GM21717 (cell line): ENCODE measurements around the gene NFASC.

Experiments used
- ATAC-seq: cut with Tn5 transposase; IDR thresholded peaks from one replicate; pipeline ENCODE4 v1.9.1; 2021; ENCODE audit warnings: mild to moderate bottlenecking, moderate library complexity; ENCODE audit not compliant: unreplicated experiment

Gene NFASC

DNA sequence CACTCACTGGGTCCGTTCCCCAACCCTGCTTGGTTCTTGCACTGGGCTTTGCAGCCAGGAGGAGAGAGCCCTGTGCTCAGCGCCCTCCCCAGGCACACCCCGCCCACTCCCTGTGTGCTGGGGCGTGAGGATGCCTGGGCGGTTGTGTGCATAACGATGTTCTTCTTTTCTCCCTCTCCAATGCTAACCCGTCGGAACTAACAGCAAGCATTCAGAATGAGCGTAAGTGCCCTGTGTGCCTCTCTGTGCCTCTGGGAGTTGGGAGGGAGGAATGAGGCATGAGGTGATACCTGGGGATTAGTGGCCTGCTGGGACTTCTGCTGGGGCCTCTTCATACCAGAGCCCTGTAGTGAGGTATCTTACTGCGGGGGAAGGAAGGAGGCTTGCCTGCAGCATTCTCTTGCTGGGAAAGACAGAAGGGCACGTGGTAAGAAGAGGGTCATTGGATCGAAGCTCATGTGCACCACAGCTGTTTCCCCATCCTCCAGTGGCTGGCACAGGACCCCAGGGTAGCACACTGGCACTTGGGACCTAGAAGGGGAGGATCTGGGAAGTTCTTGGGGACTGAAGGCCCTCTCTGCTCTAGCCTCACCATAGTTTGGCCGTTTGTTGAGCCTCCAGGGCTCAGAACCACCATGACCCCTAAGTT lies 79.8 kb downstream of the NFASC start:
- ATAC-seq: no peak

DNA sequence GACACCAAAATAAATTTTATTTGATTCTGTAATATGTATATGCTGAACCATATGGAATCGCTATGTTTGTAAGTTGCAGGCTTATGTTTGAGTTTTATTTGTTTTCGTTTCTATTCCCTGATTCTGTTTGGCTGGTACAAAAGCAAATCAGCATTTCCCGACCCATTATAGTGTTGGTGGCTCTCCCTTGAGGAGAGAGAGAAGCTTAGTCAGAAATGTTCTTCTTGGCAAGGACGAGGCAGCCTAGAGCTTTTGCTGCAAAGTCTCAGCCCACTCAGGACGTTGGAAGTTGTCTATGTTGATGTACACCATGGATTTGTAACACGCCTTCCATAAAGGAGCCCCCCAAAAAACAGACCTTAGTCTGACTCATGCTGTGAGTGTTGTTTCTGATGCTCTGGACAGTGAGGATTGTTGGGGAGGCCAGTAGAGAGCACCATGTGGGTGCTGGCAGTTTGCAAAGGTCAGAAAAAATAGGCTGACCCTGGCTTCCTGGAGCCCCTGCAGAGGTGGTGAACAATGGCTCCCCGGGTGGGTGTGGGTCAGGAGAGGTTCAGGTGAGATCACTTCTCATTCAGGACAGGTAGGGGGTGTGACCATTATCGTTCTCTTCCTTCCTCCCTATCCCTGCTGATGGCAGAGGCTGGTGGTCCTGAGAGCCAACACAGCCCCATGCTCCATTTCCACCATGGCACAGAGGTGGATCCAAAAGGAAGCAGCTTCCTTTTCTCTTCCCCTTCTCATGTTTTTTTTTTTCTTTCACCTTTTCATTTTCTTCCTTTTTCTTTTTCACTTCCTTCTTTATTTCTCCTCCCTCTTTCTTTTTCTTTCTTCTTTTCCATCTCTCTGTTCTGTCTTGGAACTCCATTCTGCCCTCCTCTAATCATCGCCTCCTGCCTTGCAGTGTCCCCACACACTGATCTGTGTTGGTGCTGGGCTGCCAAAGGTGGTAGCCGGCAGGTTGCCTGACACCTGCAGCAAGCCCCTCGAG lies 88.0 kb downstream of the NFASC start:
- no peak for ATAC-seq

DNA sequence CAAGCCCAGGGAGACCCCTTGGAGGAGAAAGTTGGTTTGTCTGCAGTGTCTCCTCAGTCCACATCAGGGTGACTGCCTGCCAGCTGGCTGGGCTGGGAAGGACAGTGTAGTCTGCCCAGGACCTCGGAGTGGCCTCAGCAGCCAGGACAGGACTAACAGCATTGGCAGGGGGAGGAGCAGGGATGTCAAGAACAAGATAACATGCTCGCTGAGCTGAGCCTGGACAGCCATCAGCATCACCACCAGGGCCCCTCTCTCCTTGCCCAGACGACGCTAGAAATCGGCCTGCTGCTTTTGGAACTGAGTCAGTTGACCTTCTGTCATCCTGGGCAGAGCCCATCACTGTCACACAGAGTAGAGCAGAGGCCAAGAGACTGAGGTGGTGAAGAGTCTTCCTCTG lies 88.7 kb downstream of the NFASC start:
- no peak for ATAC-seq

DNA sequence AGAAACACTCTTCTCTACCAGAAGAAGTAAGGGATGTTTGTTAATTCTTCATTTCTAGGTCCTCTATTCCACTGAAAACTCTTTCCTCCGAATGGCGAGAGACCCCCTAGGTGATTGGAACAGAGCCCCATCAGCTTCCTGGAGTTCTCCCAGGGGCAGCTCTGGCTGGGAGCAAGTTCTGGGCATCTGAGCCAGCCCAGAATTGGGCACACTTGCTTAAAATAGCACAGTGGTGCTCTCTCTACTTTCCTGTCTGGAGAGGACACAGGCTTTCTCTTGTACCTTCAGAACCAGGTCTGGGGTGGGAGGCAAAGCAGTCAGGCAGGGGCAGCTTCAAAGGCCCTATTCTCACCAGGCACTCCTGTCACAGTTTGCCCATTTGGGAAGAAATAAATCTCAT lies 89.2 kb downstream of the NFASC start:
- ATAC-seq: no peak

DNA sequence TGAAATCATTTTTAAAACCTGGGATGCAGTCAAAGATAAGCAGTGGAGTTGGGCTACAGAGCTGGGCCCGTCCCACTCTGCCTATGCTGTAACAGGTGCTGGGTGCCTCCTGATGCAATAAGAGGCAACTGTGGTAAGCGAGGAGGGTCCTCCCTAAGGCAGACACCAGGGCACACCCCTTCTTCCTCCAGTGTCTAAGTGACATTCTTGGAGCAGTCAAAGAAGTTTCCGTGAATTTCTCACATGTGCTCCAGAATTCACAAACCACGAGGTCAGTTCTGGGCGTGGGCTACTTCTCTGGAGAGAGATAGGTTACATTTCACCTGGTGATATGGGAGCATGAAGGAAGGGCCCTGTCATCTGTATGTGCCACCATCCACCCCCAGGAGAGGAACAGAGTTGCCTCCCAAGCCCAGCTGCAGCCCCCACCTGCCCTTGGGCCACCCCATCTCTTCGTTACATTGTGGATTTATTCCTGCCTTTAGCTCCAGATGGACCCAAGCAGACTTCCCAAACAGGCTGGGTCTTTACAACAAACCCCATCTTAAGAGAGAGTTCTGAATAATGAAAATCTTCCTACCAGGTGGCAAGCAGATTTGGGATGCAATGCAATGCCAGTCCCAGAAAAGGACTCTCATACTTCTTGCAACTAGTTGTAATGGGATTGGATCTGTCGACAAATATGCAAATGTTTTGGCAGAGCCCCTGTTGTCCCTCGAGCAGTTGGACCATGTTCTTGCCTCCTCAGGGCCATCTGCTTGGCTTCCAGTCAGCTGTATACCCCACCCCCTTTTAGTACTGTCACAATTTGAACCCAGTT lies 89.9 kb downstream of the NFASC start:
- ATAC-seq: no peak

DNA sequence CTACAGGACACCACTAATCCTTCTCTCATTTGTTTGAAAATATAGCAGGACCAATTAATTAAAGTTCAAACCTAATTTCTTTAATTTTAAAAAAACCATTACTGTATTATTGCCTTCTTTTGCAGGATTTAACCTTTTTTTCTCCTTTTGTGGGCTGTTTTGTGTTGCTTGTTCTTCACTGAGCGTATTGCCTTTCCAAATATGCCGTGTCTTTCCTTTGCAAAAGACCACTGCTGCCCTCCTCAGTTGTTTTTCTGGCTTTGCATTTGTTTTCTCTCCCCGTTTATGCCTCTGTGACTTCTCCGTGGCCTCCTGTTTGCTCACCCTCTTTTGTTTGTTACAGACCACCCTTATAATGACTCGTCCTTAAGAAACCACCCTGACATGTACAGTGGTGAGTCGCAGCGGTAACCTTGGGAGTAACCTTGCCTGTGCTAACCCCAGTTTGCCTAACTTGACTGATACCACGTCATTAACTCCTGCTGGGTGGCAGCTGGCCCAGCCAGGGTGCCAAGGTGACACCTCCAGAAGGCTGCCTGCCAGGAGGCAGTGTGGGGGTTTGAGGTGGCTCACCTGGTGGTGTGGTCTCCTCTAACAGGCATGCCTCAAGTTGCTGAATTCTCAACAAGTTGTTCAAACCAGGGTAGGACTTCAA lies 91.2 kb downstream of the NFASC start:
- ATAC-seq: no peak

DNA sequence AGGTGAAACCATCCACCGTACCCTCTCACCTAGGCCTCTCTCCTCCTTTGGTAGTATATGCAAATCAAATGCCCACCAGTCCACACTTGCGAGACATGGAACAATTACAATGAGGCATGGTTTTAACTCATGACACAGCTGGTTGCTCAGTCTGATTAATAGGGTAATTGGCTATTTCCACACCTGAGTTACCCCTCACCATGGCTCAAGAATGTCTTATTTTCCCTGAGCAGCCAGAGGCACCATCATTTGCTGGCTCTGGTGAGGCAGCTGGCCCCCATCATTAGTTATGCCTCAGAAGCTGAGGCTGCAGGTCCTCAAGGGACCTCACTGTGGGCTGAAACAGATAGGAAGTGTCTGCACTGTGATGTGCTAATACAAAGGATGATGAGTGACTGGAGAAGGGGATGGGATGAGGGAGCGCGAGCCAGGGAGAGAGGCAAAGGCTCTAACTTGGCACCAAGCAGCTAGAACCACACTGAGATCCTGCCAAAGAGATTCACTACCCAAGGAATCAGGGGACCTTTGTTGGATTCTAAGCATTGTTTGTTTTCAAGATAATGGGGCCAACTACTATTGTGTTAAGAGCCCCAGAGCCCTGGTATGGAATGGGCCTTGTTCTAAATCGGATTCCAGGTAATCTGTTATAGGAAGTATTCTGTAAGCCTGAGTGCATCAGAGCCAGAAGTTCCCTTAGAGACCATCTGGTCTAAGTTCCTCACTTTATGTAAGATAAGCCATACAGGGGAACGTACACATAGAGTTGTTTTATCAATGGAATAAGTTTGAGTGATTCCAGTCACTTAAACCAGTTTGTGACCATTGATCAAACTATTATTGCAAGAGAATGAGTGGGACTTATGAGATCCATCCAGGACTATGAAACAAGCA lies 92.3 kb downstream of the NFASC start:
- ATAC-seq: no peak

DNA sequence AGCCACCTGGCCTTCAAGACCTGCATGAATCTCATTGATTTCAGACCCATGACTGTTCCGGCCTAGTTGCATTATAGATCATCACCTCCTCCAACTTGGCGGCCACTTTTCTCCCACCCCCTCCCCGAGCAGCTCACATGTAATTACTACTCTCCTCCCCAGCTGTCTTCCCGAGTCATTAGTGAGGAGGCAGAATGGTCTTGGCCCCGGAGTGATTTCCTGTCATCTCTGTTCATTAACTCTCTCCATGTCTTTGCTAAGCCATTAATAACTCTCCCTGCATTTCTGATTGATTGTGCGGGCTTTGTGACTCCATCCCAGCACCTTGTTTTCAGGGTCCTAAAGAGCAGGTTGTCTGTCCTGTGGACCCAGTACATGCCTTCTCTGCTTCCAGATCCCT lies 96.8 kb downstream of the NFASC start:
- no peak for ATAC-seq

DNA sequence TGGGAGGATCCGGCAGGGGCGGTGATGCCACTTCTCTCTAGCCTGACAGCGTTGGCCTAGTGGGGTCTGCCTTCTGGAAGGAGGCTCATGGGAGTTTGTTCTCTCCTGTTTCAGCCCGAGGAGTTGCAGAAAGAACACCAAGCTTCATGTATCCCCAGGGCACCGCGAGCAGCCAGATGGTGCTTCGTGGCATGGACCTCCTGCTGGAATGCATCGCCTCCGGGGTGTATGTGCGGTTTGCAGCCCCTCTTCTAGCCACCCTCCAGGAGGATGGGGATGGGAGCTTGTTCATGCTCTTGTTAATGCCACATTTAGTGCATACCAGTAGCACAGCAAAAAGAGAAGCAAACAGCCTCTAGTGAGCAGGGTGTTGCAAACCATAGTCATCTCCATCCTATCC lies 97.5 kb downstream of the NFASC start:
- ATAC-seq: no peak

DNA sequence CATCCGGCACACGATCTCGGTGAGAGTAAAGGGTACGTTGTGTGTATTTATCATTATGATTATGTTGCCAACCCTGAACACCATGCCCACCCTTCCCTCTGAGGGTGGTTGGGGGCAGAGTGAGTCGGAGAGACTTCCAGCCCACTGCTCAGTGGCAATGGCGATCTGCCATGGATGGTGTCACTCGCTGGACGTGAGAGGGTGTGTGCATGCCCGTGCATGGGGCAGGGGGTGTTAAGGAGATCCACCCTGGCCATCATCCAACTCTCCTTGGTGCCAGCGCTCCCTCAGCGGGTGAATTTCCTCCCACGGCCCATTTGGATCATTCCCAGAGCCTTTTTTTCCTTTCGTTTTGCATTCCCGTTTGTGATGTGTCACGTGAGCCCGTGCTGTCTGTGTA lies 98.3 kb downstream of the NFASC start:
- ATAC-seq: no peak

DNA sequence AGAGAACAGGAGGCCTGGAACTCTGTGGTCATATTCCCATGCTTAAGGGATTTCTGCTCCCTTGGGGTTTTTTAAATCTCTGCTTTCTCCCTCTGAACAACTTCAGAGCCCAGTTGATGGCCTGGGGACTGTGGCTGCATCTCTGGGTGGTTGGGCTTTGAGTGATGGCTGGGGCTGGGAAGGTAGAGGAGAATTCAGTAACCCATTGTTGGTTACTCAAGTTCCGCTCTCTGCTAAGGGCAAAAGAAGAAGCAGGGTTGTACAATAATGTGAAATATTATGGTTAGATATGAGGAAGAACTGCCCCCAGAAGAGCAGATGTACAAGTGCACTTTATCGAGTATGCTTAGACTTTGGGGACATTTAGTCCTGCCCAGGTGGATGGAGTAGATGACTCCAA lies 100.3 kb downstream of the NFASC start:
- ATAC-seq: no peak

DNA sequence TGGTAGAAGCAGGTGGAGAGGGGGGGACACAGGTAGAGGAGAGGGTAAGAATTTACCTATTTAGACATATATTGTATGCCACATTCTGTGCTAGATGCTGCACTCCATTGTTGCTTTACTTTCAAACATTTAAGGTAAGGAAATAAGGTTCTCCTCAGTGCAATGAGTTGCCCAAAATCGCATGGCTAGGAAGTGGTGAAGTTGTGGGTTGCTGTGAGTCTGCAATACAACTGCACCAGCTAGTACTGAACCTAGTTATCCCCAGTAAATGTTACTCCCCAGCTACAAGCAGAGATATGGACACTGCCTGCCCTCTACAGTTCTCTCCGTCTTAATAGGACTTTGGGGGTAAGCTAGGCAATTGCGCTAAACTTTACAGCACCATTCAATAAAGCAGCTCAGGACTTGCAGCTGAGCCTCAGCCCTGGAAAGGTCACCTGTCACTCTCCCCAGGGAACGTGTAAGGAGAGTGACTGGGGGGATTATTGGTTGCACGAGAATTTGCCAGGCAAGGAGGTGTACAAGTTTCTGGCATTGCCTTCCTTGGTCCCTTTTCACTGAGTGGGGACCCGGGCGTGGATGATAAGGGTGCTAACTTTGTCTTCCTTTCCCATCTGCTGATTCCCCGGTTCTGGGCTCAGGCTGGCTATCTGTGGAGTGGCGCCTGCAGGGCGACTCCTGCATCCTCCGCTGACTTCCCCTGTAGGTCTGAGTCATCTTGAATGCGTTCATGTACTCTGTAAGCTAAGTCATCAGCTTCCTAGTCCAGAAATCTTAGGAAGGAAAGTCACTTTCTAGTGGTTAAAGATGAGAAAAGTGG lies 101.1 kb downstream of the NFASC start:
- no peak for ATAC-seq

DNA sequence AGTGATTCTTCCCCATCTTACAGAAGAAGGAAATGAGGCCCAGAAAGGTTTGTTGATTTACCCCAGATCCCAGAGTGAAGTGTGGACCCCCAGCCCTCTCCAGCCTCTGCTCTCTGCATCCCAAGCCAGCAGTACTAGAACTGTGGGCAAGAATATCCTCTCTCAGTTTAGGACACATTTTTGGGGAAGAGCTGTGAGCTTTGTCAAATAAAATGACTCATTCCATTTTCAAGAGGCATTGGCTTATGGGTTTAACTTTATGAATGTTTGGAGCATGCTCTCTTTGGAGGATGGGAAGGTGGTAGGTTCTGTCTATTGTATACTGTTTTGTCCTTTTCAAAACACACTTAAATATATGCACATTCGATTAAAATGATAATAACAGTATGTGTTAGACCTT lies 101.8 kb downstream of the NFASC start:
- no peak for ATAC-seq

DNA sequence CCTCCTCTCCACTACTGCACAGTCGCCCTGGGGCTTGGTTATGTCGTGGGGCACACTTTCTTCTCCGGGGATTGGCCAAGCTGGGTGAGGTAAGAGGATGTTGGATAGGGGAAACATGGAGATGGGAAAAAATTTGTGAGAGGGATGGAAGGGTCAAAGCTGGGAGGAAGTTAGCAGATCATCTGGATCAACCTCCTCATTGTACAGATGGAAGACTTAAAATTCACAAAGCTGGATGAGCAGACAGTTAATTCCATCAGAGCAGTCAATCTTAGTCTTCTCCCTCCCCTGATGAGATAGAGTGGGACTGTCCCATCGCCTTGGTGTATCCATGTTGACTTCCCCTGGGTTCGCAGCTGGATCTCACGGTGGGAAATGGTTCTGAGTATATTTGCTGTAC lies 102.8 kb downstream of the NFASC start:
- ATAC-seq: no peak

DNA sequence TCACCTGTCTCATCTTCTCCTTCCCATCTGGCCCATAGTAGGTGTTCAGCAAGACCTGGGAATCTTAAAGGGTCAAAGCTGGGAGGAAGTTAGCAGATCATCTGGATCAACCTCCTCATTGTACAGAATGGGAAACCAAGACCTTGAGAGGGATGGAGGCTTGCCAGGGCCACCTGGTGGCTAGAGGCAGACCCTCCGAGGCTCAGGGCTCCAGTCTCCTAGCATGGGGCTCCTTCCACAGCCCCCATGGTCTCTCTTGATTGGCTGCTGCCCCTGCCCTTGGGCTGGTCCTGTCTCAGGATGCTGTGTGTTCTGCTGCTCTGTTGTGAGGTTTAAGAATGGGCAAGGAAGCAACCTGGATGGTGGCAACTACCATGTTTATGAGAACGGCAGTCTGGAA lies 103.7 kb downstream of the NFASC start:
- ATAC-seq: no peak

DNA sequence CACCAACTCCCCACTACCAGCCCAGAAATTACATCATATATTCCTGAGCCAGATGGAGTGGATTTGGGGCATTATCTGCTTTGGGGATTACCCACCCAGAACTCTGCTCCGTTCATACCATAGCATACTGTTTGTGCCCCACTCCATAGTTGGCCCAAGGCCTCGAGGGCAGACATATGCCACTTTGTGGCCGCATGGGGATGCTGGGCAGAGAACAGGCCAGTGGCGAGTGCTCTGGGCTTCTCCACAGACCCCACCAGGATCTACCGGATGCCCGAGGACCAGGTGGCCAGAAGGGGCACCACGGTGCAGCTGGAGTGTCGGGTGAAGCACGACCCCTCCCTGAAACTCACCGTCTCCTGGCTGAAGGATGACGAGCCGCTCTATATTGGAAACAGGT lies 104.4 kb downstream of the NFASC start:
- ATAC-seq: no peak

DNA sequence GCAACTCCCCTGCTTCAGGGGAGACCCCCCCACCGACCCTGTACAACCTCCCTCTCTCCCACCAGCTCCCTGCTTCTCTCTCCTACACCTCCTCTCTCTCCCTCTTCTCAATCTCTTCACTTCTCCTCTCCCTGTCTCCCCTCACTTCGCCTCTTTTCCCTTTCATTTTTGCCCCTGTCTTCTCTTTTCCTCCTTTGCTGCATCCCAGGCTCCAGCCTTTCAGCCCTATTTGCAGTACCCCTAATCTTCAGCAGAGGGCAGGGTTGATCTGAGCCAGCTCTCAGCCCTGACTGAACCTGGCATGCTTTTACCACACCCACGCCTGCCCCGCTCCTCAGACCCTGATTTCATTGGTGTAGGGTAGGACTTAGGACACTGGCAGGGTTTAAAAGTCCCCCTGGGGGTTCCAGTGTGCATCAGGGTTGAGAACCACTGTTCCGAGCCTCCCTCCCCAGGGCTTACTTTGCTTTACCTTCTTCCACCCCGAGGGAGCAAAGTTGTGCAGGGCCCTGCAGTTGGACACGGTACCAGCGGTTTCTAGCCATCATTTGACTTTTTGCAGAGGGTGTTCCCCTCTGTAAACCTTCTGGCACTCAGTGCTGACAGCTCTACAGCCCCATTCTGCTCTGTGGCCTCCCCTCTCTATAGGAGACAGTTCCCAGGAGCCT lies 105.0 kb downstream of the NFASC start:
- ATAC-seq: no peak

DNA sequence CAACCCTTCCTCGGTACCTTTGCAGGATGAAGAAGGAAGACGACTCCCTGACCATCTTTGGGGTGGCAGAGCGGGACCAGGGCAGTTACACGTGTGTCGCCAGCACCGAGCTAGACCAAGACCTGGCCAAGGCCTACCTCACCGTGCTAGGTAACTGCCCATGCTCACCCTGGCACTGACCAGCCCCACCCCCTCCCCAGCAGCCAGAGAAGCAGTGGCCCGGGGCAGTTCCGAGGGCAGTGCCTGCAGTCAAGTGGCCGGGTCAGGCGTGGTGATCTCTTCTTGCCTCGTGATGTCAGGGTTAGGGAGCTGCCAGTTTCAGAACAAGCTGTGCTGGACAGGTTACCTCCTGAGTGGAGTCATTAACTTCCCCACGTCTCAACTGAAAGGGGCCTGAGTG lies 106.0 kb downstream of the NFASC start:
- no peak for ATAC-seq

DNA sequence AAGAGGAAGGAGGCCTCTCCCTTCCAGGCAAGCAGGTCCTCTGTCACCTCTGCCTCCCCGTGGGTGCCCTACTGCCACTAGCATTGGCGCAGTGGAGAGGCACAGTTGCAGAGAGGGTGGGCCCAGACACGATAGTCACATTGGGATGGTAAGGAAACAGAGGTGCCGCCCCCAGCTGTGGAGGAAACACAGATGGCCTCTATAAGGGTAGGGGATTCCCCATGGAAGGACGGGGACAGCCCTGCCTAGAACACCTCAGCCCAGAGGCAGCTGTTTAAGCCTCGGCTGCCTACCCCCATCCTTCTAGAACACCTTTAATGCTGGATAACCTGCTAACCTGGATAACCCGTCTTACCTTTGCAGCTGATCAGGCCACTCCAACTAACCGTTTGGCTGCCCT lies 106.7 kb downstream of the NFASC start:
- ATAC-seq: no peak
